Retinal pigment epithelial cell (primary cell): ENCODE data around the gene HMCES.
A peak's percentile ranks its signal among the peaks of the same experiment; 100 is the strongest.
"Not testable (repeated sequence)": the region's sequence is repeated elsewhere in the genome, so short reads cannot be mapped to it uniquely, and the experiment has no call there.

ENCODE experiments used
- DNase-seq: peaks from one replicate; pipeline ENCODE4 v3.0.0-alpha.2; 2010; ENCODE audit warnings: low read depth
- H3K4me3 ChIP-seq: 2 replicates; pipeline ENCODE4 v1.5.1; 2011; ENCODE audit warnings: mild to moderate bottlenecking, low read length, control low read depth, moderate library complexity
- CTCF ChIP-seq: conservative IDR thresholded peaks from 2 replicates; pipeline ENCODE4 v1.5.1; 2011; ENCODE audit warnings: low read depth, low read length, control low read depth, inconsistent platforms

The HMCES gene

DNA sequence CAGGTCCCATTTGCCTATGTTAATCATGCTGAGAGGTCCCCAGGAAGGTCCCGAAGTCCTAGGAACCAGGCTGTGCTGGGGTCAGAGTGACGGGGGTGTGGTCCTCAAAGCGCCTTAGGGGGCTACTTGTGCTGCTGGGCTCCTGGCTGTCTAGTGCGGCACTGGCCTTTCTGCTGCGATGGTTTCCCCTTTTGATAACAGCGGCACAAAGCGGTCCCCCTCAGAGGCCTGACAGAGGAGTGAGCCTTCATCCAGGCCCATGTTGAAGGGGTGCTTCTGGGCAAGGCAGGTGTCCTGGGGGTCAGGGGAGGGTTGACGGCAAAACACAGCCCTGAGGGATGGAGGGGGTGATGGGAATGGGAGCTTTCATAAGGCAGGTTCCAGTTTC, 68.8 kb downstream of the HMCES start:
- no peak overlapping the region for H3K4me3 ChIP-seq
- DNase-seq: no peak
- no peak for TF ChIP-seq CTCF

GRCh38 chr3:129348734-129349133, 70.1 kb downstream of the HMCES start:
- no peak overlapping the region for H3K4me3 ChIP-seq
- no peak for DNase-seq
- no peak for TF ChIP-seq CTCF

GRCh38 chr3:129349169-129349568, 70.5 kb downstream of the HMCES start:
- H3K4me3 ChIP-seq, DNase-seq: not testable (repeated sequence)

DNA sequence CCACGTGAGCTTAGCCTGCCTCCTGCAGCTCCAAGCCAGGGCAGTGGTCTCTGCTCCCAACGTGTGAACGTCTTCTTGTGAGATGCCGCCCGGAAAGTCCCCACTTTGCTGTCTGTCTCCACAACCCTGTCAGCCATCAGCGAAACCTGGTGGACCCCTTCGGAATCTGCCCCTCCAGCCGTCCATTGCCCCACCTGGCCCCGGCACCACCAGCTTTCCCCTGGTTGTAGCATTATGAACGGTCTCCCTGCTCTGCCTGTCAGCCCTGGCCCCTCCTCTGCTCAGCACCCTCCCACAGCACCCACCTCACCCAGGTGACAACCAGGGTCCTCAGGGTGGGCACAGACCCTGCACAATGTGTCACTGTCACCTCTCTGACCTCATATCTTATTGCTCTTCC, 71.1 kb downstream of the HMCES start:
- H3K4me3 ChIP-seq: no peak overlapping the region
- no peak for TF ChIP-seq CTCF
- DNase-seq: no peak

- peak; percentile 30 for TF ChIP-seq CTCF
- DNase-seq: no peak
- no peak overlapping the region for H3K4me3 ChIP-seq
Measured at GRCh38 chr3:129352045-129352444, 73.4 kb downstream of the HMCES start.

GRCh38 chr3:129352650-129353588, 74.2 kb downstream of the HMCES start:
- no peak overlapping the region for H3K4me3 ChIP-seq
- no peak for DNase-seq
- peak; percentile 0 for TF ChIP-seq CTCF

DNA sequence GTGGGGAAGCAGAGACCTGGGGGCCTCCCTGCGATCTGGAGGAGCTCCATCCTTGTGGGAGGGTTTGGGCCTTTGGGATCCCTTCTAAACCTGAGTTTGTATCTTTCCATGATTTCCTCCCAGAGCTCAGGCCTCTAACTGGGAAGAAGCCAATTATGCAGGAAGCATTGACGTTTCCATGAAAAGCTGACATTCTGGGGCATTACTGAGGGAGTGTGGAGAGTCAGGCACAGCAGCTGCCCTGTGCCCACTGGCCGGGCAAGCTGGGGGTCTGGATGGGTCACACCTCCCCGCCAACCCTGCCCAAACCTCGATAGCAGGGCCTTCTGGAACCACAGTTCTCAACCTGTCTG, 74.9 kb downstream of the HMCES start:
- TF ChIP-seq CTCF: no peak
- DNase-seq: no peak
- H3K4me3 ChIP-seq: no peak overlapping the region
